Measurements from ENCODE around the gene CNNM1.
A peak's percentile ranks its signal among the peaks of the same experiment; 100 is the strongest.

DNA sequence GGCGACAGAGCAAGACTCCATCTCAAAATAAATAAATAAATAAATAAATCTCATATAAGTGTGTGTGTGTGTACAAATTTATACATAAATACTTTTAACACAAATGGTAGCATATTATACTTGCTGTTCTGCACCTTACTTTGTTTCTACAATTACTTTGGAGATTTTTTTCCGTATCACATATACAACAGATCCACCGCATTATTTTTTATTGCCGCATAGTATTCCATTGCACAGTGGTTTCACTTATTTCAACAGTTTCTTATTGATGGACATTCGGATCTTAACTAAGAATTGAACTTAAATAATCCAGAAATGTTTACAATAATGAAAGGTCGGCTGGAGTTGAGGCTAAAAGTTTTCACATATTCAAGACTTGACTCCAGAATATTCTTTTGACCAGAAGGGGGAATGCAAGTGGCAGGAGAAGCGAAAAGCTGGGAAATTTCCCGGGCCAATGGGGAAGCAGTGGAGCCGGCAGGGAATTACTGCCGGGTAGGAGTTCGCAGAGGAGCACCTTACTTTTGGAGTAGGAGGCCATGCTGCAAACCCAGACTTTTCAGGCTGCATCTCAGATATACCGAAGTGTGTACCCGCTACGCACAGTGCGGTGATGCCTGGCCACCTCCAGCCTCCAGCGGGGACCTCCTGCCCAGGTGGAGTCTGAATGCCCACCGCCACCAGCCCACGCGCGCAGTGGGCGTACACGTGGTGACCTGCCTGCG, 415 bp upstream of the CNNM1 start:
- TF ChIP-seq RCOR1 (IDR thresholded peaks at IDR 0.05; ENCODE audit: low read depth, low read length) (no peak), CHD2 (IDR thresholded peaks at IDR 0.05; ENCODE audit: low read length, partially characterized antibody) (no peak), EP300 (IDR thresholded peaks at IDR 0.05) (no peak; a peak in 1 of 5 replicates), POLR2A (IDR thresholded peaks at IDR 0.05; ENCODE audit: low read length) (peak; percentile 63; the same call in 1 of the 2 replicates), BHLHE40 (IDR thresholded peaks at IDR 0.05; ENCODE audit: low read depth, low read length) (no peak), RARB (CRISPR knock-in tag; IDR thresholded peaks at IDR 0.05) (no peak), PHF8 (IDR thresholded peaks at IDR 0.05; ENCODE audit: borderline replicate concordance, low read depth) (no peak), JUNB (IDR thresholded peaks at IDR 0.05) (no peak), SMC3 (IDR thresholded peaks at IDR 0.05) (peak; percentile 39; the same call in 2 of the 3 replicates)
- TF ChIP-seq, protein P1, sequence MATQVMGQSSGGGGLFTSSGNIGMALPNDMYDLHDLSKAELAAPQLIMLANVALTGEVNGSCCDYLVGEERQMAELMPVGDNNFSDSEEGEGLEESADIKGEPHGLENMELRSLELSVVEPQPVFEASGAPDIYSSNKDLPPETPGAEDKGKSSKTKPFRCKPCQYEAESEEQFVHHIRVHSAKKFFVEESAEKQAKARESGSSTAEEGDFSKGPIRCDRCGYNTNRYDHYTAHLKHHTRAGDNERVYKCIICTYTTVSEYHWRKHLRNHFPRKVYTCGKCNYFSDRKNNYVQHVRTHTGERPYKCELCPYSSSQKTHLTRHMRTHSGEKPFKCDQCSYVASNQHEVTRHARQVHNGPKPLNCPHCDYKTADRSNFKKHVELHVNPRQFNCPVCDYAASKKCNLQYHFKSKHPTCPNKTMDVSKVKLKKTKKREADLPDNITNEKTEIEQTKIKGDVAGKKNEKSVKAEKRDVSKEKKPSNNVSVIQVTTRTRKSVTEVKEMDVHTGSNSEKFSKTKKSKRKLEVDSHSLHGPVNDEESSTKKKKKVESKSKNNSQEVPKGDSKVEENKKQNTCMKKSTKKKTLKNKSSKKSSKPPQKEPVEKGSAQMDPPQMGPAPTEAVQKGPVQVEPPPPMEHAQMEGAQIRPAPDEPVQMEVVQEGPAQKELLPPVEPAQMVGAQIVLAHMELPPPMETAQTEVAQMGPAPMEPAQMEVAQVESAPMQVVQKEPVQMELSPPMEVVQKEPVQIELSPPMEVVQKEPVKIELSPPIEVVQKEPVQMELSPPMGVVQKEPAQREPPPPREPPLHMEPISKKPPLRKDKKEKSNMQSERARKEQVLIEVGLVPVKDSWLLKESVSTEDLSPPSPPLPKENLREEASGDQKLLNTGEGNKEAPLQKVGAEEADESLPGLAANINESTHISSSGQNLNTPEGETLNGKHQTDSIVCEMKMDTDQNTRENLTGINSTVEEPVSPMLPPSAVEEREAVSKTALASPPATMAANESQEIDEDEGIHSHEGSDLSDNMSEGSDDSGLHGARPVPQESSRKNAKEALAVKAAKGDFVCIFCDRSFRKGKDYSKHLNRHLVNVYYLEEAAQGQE (IDR thresholded peaks at IDR 0.05) = no peak
- TF ChIP-seq, protein P2, sequence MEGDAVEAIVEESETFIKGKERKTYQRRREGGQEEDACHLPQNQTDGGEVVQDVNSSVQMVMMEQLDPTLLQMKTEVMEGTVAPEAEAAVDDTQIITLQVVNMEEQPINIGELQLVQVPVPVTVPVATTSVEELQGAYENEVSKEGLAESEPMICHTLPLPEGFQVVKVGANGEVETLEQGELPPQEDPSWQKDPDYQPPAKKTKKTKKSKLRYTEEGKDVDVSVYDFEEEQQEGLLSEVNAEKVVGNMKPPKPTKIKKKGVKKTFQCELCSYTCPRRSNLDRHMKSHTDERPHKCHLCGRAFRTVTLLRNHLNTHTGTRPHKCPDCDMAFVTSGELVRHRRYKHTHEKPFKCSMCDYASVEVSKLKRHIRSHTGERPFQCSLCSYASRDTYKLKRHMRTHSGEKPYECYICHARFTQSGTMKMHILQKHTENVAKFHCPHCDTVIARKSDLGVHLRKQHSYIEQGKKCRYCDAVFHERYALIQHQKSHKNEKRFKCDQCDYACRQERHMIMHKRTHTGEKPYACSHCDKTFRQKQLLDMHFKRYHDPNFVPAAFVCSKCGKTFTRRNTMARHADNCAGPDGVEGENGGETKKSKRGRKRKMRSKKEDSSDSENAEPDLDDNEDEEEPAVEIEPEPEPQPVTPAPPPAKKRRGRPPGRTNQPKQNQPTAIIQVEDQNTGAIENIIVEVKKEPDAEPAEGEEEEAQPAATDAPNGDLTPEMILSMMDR (IDR thresholded peaks at IDR 0.05) = peak; percentile 44
- TF ChIP-seq, protein P3, sequence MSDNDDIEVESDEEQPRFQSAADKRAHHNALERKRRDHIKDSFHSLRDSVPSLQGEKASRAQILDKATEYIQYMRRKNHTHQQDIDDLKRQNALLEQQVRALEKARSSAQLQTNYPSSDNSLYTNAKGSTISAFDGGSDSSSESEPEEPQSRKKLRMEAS (IDR thresholded peaks at IDR 0.05) = 0 out of 2 replicates have a peak, but pooled peaks have one; percentile 97
- TF ChIP-seq, protein P4, sequence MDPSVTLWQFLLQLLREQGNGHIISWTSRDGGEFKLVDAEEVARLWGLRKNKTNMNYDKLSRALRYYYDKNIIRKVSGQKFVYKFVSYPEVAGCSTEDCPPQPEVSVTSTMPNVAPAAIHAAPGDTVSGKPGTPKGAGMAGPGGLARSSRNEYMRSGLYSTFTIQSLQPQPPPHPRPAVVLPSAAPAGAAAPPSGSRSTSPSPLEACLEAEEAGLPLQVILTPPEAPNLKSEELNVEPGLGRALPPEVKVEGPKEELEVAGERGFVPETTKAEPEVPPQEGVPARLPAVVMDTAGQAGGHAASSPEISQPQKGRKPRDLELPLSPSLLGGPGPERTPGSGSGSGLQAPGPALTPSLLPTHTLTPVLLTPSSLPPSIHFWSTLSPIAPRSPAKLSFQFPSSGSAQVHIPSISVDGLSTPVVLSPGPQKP (IDR thresholded peaks at IDR 0.05; ENCODE audit: low read depth, low read length) = no peak
- TF ChIP-seq, protein P5, sequence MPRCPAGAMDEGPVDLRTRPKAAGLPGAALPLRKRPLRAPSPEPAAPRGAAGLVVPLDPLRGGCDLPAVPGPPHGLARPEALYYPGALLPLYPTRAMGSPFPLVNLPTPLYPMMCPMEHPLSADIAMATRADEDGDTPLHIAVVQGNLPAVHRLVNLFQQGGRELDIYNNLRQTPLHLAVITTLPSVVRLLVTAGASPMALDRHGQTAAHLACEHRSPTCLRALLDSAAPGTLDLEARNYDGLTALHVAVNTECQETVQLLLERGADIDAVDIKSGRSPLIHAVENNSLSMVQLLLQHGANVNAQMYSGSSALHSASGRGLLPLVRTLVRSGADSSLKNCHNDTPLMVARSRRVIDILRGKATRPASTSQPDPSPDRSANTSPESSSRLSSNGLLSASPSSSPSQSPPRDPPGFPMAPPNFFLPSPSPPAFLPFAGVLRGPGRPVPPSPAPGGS (IDR thresholded peaks at IDR 0.05) = no peak

Data from A549 (cell line).